ENCODE results near the gene DNAH14. TPM values are rescaled to one million over a fixed set of nuclear protein-coding genes. Genes with fewer than 3 reads are reported as not detected.

Gene DNAH14
- total and polyA plus RNA-seq, 2 experiments from 2014 or later = 14.7 to 46.1 TPM

DNA sequence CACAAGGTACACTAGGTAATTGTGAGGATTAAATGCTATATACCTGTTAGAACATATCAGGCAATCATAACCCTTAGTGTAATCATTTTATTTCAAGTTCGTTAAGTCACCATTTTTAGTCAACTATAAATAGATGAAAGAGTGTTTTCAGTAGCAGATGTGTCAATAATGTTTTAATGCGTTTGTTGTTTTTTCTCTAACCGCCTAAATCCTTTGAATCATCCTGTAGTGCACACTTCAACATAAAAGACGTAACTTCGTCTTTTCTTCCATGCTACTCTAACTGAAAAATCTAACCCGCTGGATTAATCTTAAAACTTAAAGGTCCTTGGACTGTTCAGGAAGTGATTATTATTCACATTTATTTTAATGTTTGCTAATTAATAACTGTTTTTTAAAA lies 505.6 kb downstream of the DNAH14 start:
- Histone ChIP-seq H3K4me3 (no peak overlapping the region), H3K79me2 (no peaks in the 10 kb centered on the region), H3K36me3 (replicated peaks; ENCODE audit: insufficient read depth, low read depth) (no peaks in the 10 kb centered on the region), H4K20me1 (ENCODE audit: insufficient read depth, poor library complexity, severe bottlenecking) (no peaks in the 10 kb centered on the region), H3K27me3 (no peaks in the 10 kb centered on the region), H3K9me2 (replicated peaks; ENCODE audit: insufficient read depth) (no peaks in the 10 kb centered on the region), H3K27ac (no peak overlapping the region), H3K9me3 (ENCODE audit: low read depth) (no peaks in the 10 kb centered on the region), H3K4me1 (ENCODE audit: insufficient read depth) (peaks cover 7% of the 10 kb centered on the region), H3K4me2 (no peak overlapping the region), H2AFZ (no peak overlapping the region)
- WGBS (ENCODE audit: low lambda C conversion rate, missing lambda C conversion rate) = 79% methylated on average over 6 of the region's 6 CpGs
- no peak for DNase-seq (ENCODE audit: low spot score)
- no peak for TF ChIP-seq EZH2phosphoT487 (IDR thresholded peaks at IDR 0.05; ENCODE audit: low read depth, severe bottlenecking, unreplicated experiment)
- no peak for TF ChIP-seq EZH2 (IDR thresholded peaks at IDR 0.05; ENCODE audit: borderline replicate concordance)
- no peak for TF ChIP-seq CTCF (IDR thresholded peaks at IDR 0.05; ENCODE audit: poor library complexity)

- Histone ChIP-seq H3K9me2 (replicated peaks; ENCODE audit: insufficient read depth) (no peaks in the 10 kb centered on the region), H3K27ac (no peak overlapping the region), H3K4me1 (ENCODE audit: insufficient read depth) (peaks cover 9% of the 10 kb centered on the region), H3K36me3 (replicated peaks; ENCODE audit: insufficient read depth, low read depth) (no peaks in the 10 kb centered on the region), H3K79me2 (no peaks in the 10 kb centered on the region), H2AFZ (no peak overlapping the region), H4K20me1 (ENCODE audit: insufficient read depth, poor library complexity, severe bottlenecking) (no peaks in the 10 kb centered on the region), H3K27me3 (no peaks in the 10 kb centered on the region), H3K4me2 (no peak overlapping the region), H3K9me3 (ENCODE audit: low read depth) (no peaks in the 10 kb centered on the region), H3K4me3 (no peak overlapping the region)
- TF ChIP-seq EZH2 (IDR thresholded peaks at IDR 0.05; ENCODE audit: borderline replicate concordance) (no peak), CTCF (IDR thresholded peaks at IDR 0.05; ENCODE audit: poor library complexity) (no peak), EZH2phosphoT487 (IDR thresholded peaks at IDR 0.05; ENCODE audit: low read depth, severe bottlenecking, unreplicated experiment) (no peak)
- 90% methylated on average over 1 of the region's 1 CpG for WGBS (ENCODE audit: low lambda C conversion rate, missing lambda C conversion rate)
- DNase-seq (ENCODE audit: low spot score) = no peak
Observed at GRCh38 chr1:225435487-225435886, 506.0 kb downstream of the DNAH14 start.

DNA sequence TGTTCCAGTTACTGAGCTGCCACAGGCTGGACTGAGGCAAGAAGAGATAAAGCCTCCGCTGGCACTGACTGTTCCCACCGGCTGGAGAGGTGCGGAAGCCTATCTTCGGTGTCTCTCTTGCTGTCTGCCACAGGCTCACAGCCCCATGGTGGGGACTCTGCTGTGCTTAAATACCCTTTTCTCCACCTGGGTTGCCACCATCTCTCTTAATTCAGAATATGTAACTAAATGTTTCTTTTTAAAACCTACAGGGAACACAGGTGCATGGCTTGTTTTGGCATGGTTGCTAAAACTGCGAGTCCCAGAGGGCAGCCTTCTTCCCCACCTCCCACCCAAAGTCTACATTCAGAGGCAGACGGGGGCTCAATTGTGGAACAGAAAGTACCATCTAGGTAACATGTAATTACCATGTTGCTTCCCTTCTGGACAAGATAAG lies 506.5 kb downstream of the DNAH14 start:
- no peak for DNase-seq (ENCODE audit: low spot score)
- Histone ChIP-seq H3K79me2 (no peaks in the 10 kb centered on the region), H4K20me1 (ENCODE audit: insufficient read depth, poor library complexity, severe bottlenecking) (no peaks in the 10 kb centered on the region), H3K9me2 (replicated peaks; ENCODE audit: insufficient read depth) (no peaks in the 10 kb centered on the region), H2AFZ (no peak overlapping the region), H3K4me1 (ENCODE audit: insufficient read depth) (peaks cover 9% of the 10 kb centered on the region), H3K27me3 (no peaks in the 10 kb centered on the region), H3K4me3 (no peak overlapping the region), H3K36me3 (replicated peaks; ENCODE audit: insufficient read depth, low read depth) (no peaks in the 10 kb centered on the region), H3K4me2 (no peak overlapping the region), H3K27ac (no peak overlapping the region), H3K9me3 (ENCODE audit: low read depth) (no peaks in the 10 kb centered on the region)
- 68% methylated on average over 6 of the region's 6 CpGs for WGBS (ENCODE audit: low lambda C conversion rate, missing lambda C conversion rate)
- TF ChIP-seq EZH2phosphoT487 (IDR thresholded peaks at IDR 0.05; ENCODE audit: low read depth, severe bottlenecking, unreplicated experiment) = no peak
- no peak for TF ChIP-seq CTCF (IDR thresholded peaks at IDR 0.05; ENCODE audit: poor library complexity)
- TF ChIP-seq EZH2 (IDR thresholded peaks at IDR 0.05; ENCODE audit: borderline replicate concordance) = no peak
